Lower leg skin (tissue), 3 donors: ENCODE data around the gene ANKRD13A.

Source experiments
- POLR2A ChIP-seq, 2 donors: fragments of 450-650 bp; IDR thresholded peaks; one replicate each; pipeline ENCODE4 v1.6.1; 2016 to 2017; ENCODE audit warnings: antibody characterized with exemption in 2 of 2, mild to moderate bottlenecking in 1 of 2, moderate library complexity in 1 of 2
- TF ChIP-seq, protein P1 (sequence below), 3 donors: fragments of 450-650 bp; IDR thresholded peaks; one replicate each; pipeline ENCODE4 v1.5.1; 2016; ENCODE audit warnings: antibody characterized with exemption in 3 of 3, mild to moderate bottlenecking in 3 of 3, moderate library complexity in 2 of 3

DNA sequence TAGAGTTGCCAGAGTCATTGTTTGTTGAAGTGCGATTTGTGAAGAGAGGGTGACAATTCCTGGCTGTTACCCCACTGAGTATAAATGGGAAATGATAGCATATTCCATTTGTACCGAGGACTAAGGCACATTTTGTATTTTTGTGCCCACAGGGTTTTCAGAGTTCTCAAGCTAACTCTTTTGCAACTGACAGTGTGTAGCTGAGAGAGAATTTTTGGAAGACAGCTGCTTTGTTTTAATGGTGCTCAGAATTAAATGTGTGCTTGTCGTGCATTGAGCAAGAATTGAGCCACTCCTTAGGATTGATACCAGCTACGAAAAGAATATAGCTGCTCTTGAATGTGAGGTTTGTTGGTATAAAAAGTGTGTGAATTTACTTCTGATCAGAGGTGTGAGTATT is 21.7 kb downstream of the ANKRD13A start:
- TF ChIP-seq, protein P1, sequence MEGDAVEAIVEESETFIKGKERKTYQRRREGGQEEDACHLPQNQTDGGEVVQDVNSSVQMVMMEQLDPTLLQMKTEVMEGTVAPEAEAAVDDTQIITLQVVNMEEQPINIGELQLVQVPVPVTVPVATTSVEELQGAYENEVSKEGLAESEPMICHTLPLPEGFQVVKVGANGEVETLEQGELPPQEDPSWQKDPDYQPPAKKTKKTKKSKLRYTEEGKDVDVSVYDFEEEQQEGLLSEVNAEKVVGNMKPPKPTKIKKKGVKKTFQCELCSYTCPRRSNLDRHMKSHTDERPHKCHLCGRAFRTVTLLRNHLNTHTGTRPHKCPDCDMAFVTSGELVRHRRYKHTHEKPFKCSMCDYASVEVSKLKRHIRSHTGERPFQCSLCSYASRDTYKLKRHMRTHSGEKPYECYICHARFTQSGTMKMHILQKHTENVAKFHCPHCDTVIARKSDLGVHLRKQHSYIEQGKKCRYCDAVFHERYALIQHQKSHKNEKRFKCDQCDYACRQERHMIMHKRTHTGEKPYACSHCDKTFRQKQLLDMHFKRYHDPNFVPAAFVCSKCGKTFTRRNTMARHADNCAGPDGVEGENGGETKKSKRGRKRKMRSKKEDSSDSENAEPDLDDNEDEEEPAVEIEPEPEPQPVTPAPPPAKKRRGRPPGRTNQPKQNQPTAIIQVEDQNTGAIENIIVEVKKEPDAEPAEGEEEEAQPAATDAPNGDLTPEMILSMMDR (IDR thresholded peaks at IDR 0.05) = no peak
- TF ChIP-seq POLR2A (IDR thresholded peaks at IDR 0.05) = no peak
